Esophagus (tissue), 2 donors: ENCODE results near the gene RHOXF1. TPM values are rescaled to one million over a fixed set of nuclear protein-coding genes. Genes with fewer than 3 reads are reported as not detected.
"Not testable (repeated sequence)": the region's sequence is repeated elsewhere in the genome, so short reads cannot be mapped to it uniquely, and the experiment has no call there.

Source experiments
- H3K27ac ChIP-seq, 2 donors: one replicate each; pipeline ENCODE4 v1.5.1; 2013; ENCODE audit warnings: low read depth in 2 of 2, mild to moderate bottlenecking in 2 of 2, inconsistent platforms in 1 of 2, low read length in 1 of 2, moderate library complexity in 1 of 2
- H3K27me3 ChIP-seq, 2 donors: one replicate each; pipeline ENCODE4 v1.6.1; 2013; ENCODE audit warnings: low read length in 2 of 2, control low read depth in 1 of 2, mild to moderate bottlenecking in 1 of 2; ENCODE audit not compliant: insufficient read depth in 2 of 2, control insufficient read depth in 1 of 2
- H3K36me3 ChIP-seq, 2 donors: one replicate each; pipeline ENCODE4 v1.6.1; 2013; ENCODE audit warnings: low read length in 1 of 2; ENCODE audit not compliant: control insufficient read depth in 2 of 2, insufficient read depth in 2 of 2
- H3K4me1 ChIP-seq, 2 donors: one replicate each; pipeline ENCODE4 v1.6.1; 2013; ENCODE audit warnings: low read length in 1 of 2; ENCODE audit not compliant: control insufficient read depth in 2 of 2, insufficient read depth in 2 of 2
- H3K4me3 ChIP-seq, 2 donors: one replicate each; pipeline ENCODE4 v1.5.1; 2013; ENCODE audit warnings: low read length in 2 of 2, mild to moderate bottlenecking in 2 of 2, low read depth in 1 of 2, moderate library complexity in 1 of 2
- H3K9me3 ChIP-seq, 2 donors: one replicate each; pipeline ENCODE4 v1.6.1; 2013; ENCODE audit warnings: mild to moderate bottlenecking in 2 of 2, low read depth in 1 of 2, low read length in 1 of 2, moderate library complexity in 1 of 2; ENCODE audit not compliant: control insufficient read depth in 2 of 2, insufficient read depth in 1 of 2
- WGBS, 2 donors: extraction: QIAGEN DNeasy Blood & Tissue Kit; methylation state at CpG; one replicate each; pipeline ENCODE4 v1.1.7; 2013; 5-methylcytosine and 5-hydroxymethylcytosine counted together
- polyA plus RNA-seq, 2 donors: library from polyadenylated mRNA; stranded (reverse); fragments of 200-250 nt; gene quantifications; one replicate each; pipeline ENCODE4 v1.2.3, GENCODE V29; 2013
- donor health status: healthy with polysubstance abuse.
- donor health status: Bipolar disorder and iron deficiency.

Gene RHOXF1
- polyA plus RNA-seq, 2 donors: 0.24 to 0.53 TPM

GRCh38 chrX:120137439-120137838, 21.7 kb upstream of the RHOXF1 start:
- H3K27me3 ChIP-seq: no peaks in the 10 kb centered on the region
- no peaks in the 10 kb centered on the region for H3K4me1 ChIP-seq
- 50 to 72% methylated on average over 3 of the region's 3 CpGs for WGBS, 2 donors
- no peak overlapping the region for H3K27ac ChIP-seq
- H3K9me3 ChIP-seq: no peaks in the 10 kb centered on the region
- no peak overlapping the region for H3K4me3 ChIP-seq
- no peaks in the 10 kb centered on the region for H3K36me3 ChIP-seq

GRCh38 chrX:120136840-120137239, 21.1 kb upstream of the RHOXF1 start:
- H3K9me3 ChIP-seq: no peaks in the 10 kb centered on the region
- no peaks in the 10 kb centered on the region for H3K27me3 ChIP-seq
- H3K4me1 ChIP-seq: no peaks in the 10 kb centered on the region
- H3K27ac ChIP-seq: no peak overlapping the region
- H3K36me3 ChIP-seq: no peaks in the 10 kb centered on the region
- no peak overlapping the region for H3K4me3 ChIP-seq
- WGBS, 2 donors: 49 to 56% methylated on average over 3 of the region's 3 CpGs

GRCh38 chrX:120136128-120136527, 20.4 kb upstream of the RHOXF1 start:
- WGBS, 2 donors: 75 to 88% methylated on average over 6 of the region's 6 CpGs
- Histone ChIP-seq H3K4me3 (no peak overlapping the region), H3K9me3 (no peaks in the 10 kb centered on the region), H3K27ac (no peak overlapping the region), H3K4me1 (no peaks in the 10 kb centered on the region), H3K36me3 (no peaks in the 10 kb centered on the region), H3K27me3 (no peaks in the 10 kb centered on the region)

- not testable (repeated sequence) for H3K9me3 ChIP-seq, H3K4me1 ChIP-seq, H3K4me3 ChIP-seq, H3K36me3 ChIP-seq, H3K27me3 ChIP-seq, H3K27ac ChIP-seq
- 74 to 91% methylated on average over 5 of the region's 5 CpGs for WGBS, 2 donors
These were observed 12.7 kb upstream of the RHOXF1 start for GRCh38 chrX:120128306-120128846.

- WGBS, 2 donors: 87 to 91% methylated on average over 3 of the region's 3 CpGs
- H3K36me3 ChIP-seq: no peaks in the 10 kb centered on the region
- H3K27me3 ChIP-seq: no peaks in the 10 kb centered on the region
- no peaks in the 10 kb centered on the region for H3K4me1 ChIP-seq
- H3K27ac ChIP-seq: no peak overlapping the region
- no peaks in the 10 kb centered on the region for H3K9me3 ChIP-seq
- H3K4me3 ChIP-seq: no peak overlapping the region
These were observed 9.7 kb upstream of the RHOXF1 start for GRCh38 chrX:120125444-120125843.

- H3K4me3 ChIP-seq: no peak overlapping the region
- H3K27ac ChIP-seq: no peak overlapping the region
- no peaks in the 10 kb centered on the region for H3K36me3 ChIP-seq
- H3K27me3 ChIP-seq: peaks cover 0 to 3% of the 10 kb centered on the region in 2 donors
- H3K9me3 ChIP-seq: no peaks in the 10 kb centered on the region
- 80 to 84% methylated on average over 12 of the region's 12 CpGs for WGBS, 2 donors
- no peaks in the 10 kb centered on the region for H3K4me1 ChIP-seq
These were observed 4.5 kb upstream of the RHOXF1 start for GRCh38 chrX:120120223-120120622.

GRCh38 chrX:120111611-120112010, 4.1 kb downstream of the RHOXF1 start:
- Histone ChIP-seq H3K27me3 (peaks cover 0 to 2% of the 10 kb centered on the region in 2 donors), H3K4me3 (no peak overlapping the region)

GRCh38 chrX:120109378-120109777, 6.3 kb downstream of the RHOXF1 start:
- no peaks in the 10 kb centered on the region for H3K27me3 ChIP-seq
- H3K4me1 ChIP-seq: no peaks in the 10 kb centered on the region
- H3K4me3 ChIP-seq: no peak overlapping the region
- H3K27ac ChIP-seq: no peak overlapping the region
- H3K36me3 ChIP-seq: no peaks in the 10 kb centered on the region
- H3K9me3 ChIP-seq: no peaks in the 10 kb centered on the region
- 85 to 90% methylated on average over 1 of the region's 1 CpG for WGBS, 2 donors

More at GRCh38 chrX:120111611-120112010, 4.1 kb downstream of the RHOXF1 start:
- Histone ChIP-seq H3K4me1 (no peaks in the 10 kb centered on the region), H3K27ac (no peak overlapping the region), H3K36me3 (no peaks in the 10 kb centered on the region), H3K9me3 (no peaks in the 10 kb centered on the region)

GRCh38 chrX:120104707-120105106, 11.0 kb downstream of the RHOXF1 start:
- not testable (repeated sequence) for H3K27me3 ChIP-seq, H3K27ac ChIP-seq, H3K4me1 ChIP-seq, H3K4me3 ChIP-seq, H3K9me3 ChIP-seq, H3K36me3 ChIP-seq
- WGBS, 2 donors: 82 to 95% methylated on average over 2 of the region's 2 CpGs

GRCh38 chrX:120101057-120101456, 14.7 kb downstream of the RHOXF1 start:
- H3K4me1 ChIP-seq, H3K4me3 ChIP-seq, H3K27ac ChIP-seq, H3K9me3 ChIP-seq, H3K36me3 ChIP-seq, H3K27me3 ChIP-seq: not testable (repeated sequence)
- 74 to 90% methylated on average over 2 of the region's 2 CpGs for WGBS, 2 donors
